H1 (cell line): ENCODE results near the gene ALG5. TPM values are rescaled to one million over a fixed set of nuclear protein-coding genes. Genes with fewer than 3 reads are reported as not detected.

Source experiments
- CTCF ChIA-PET: fragments of 300-600 bp; sonication (Branson Sonifier 250); formaldehyde crosslinking; loops from one replicate; lab custom pipeline; 2021; ENCODE audit not compliant: partially characterized antibody; lab: Charles Lee
- POLR2A ChIA-PET: fragments of 300-600 bp; sonication (Branson Sonifier 250); formaldehyde crosslinking; loops from one replicate; lab custom pipeline; 2021; ENCODE audit warnings: inconsistent platforms; ENCODE audit not compliant: partially characterized antibody; lab: Charles Lee
- DNase-seq, 2 experiments: peaks; one replicate each; pipeline versions ENCODE4 v3.0.0 to v3.0.0-alpha.2; 2010 to 2022; ENCODE audit warnings: low spot score in 2 of 2, low read depth in 1 of 2, mixed read lengths in 1 of 2
- FAIRE-seq: peaks from 2 replicates; lab custom pipeline; 2011; peaks lifted over from hg19 to GRCh38; lab: Jason Lieb, UNC
- H2AFZ ChIP-seq: 2 replicates; pipeline ENCODE4 v1.8.1; 2012; ENCODE audit warnings: low read length, inconsistent platforms
- H2AK5ac ChIP-seq: 2 replicates; pipeline ENCODE4 v1.6.1; 2013; ENCODE audit warnings: low read depth, low read length
- H2BK120ac ChIP-seq: replicated peaks from 2 replicates; pipeline ENCODE3; 2013; ENCODE audit warnings: low read depth, low read length, inconsistent platforms
- H2BK12ac ChIP-seq: 2 replicates; pipeline ENCODE4 v1.6.1; 2013; ENCODE audit warnings: low read depth, low read length
- H2BK15ac ChIP-seq: 2 replicates; pipeline ENCODE4 v1.6.1; 2013; ENCODE audit warnings: low read length
- H2BK20ac ChIP-seq: 2 replicates; pipeline ENCODE4 v1.6.1; 2013; ENCODE audit warnings: low read length
- H2BK5ac ChIP-seq: 2 replicates; pipeline ENCODE4 v1.6.1; 2013; ENCODE audit warnings: low read depth, low read length
- H3K14ac ChIP-seq: 2 replicates; pipeline ENCODE4 v1.6.1; 2013; ENCODE audit warnings: inconsistent platforms; ENCODE audit not compliant: insufficient read length
- H3K18ac ChIP-seq: 2 replicates; pipeline ENCODE4 v1.6.1; 2013; ENCODE audit warnings: low read length; ENCODE audit errors: extremely low read depth
- H3K23ac ChIP-seq: 2 replicates; pipeline ENCODE4 v1.6.1; 2013; ENCODE audit warnings: inconsistent platforms; ENCODE audit not compliant: insufficient read length
- H3K23me2 ChIP-seq: 2 replicates; pipeline ENCODE4 v1.6.1; 2013; ENCODE audit warnings: low read depth, low read length
- H3K27ac ChIP-seq: 2 replicates; pipeline ENCODE4 v1.6.1; 2011; ENCODE audit warnings: low read depth, low read length, inconsistent platforms
- H3K27me3 ChIP-seq, 4 experiments: replicated peaks in 1 of 4; 1 replicate in 1 of 4; 2 replicates in 3 of 4; pipeline versions ENCODE4 v1.6.1 to v1.8.1; 2011 to 2013; ENCODE audit warnings: low read length in 3 of 4, mild to moderate bottlenecking in 3 of 4, inconsistent platforms in 2 of 4, mixed read lengths in 2 of 4, moderate library complexity in 1 of 4; ENCODE audit not compliant: control insufficient read depth in 3 of 4, insufficient read depth in 3 of 4; ENCODE audit errors: extremely low read depth in 1 of 4
- H3K36me3 ChIP-seq, 4 experiments: 2 replicates each; pipeline versions ENCODE4 v1.6.1 to v1.8.1; 2011 to 2013; ENCODE audit warnings: mild to moderate bottlenecking in 4 of 4, low read length in 3 of 4, moderate library complexity in 2 of 4, control low read depth in 1 of 4, inconsistent platforms in 1 of 4; ENCODE audit not compliant: insufficient read depth in 4 of 4, control insufficient read depth in 2 of 4
- H3K4ac ChIP-seq: replicated peaks from 2 replicates; pipeline ENCODE3; 2013; ENCODE audit warnings: low read length, low read depth, mixed read lengths, inconsistent platforms; ENCODE audit not compliant: insufficient read length
- H3K4me1 ChIP-seq, 4 experiments: replicated peaks in 1 of 4; 1 replicate in 1 of 4; 2 replicates in 3 of 4; pipeline versions ENCODE4 v1.6.1 to v1.8.1; 2011 to 2013; ENCODE audit warnings: low read length in 3 of 4, inconsistent platforms in 2 of 4, mixed read lengths in 1 of 4; ENCODE audit not compliant: insufficient read depth in 4 of 4, control insufficient read depth in 3 of 4
- H3K4me2 ChIP-seq, 2 experiments: 2 replicates each; pipeline versions ENCODE4 v1.6.1 to v1.8.1; 2011 to 2013; ENCODE audit warnings: low read depth in 2 of 2, low read length in 2 of 2, control low read depth in 1 of 2, inconsistent platforms in 1 of 2, mild to moderate bottlenecking in 1 of 2; ENCODE audit not compliant: insufficient read depth in 1 of 2
- H3K4me3 ChIP-seq, 4 experiments: fragments of 200-600, 300-600 bp in 1 of 4; sonication (generic), shearing (Covaris generic), sonication (Bioruptor Twin) in 1 of 4; 2 replicates each; pipeline versions ENCODE4 v1.5.1 to v1.8.1; 2011 to 2016; ENCODE audit warnings: low read length in 4 of 4, low read depth in 3 of 4, control low read depth in 2 of 4, inconsistent platforms in 2 of 4, mild to moderate bottlenecking in 2 of 4, mixed read lengths in 1 of 4, moderate library complexity in 1 of 4; ENCODE audit not compliant: insufficient read depth in 2 of 4; ENCODE audit errors: extremely low read depth in 1 of 4
- H3K56ac ChIP-seq: replicated peaks from 2 replicates; pipeline ENCODE3; 2013; ENCODE audit warnings: low read depth, mild to moderate bottlenecking, mixed read lengths, low read length, inconsistent platforms; ENCODE audit not compliant: insufficient read length
- H3K79me1 ChIP-seq: 2 replicates; pipeline ENCODE4 v1.6.1; 2013; ENCODE audit warnings: low read depth, low read length, control low read depth
- H3K79me2 ChIP-seq, 2 experiments: 2 replicates each; pipeline versions ENCODE4 v1.6.1 to v1.8.1; 2012 to 2013; ENCODE audit warnings: low read length in 2 of 2, mild to moderate bottlenecking in 2 of 2, inconsistent platforms in 1 of 2; ENCODE audit not compliant: insufficient read depth in 2 of 2, control insufficient read depth in 1 of 2
- H3K9ac ChIP-seq, 4 experiments: replicated peaks in 1 of 4; 1 replicate in 1 of 4; 2 replicates in 3 of 4; pipeline versions ENCODE4 v1.6.1 to v1.8.1; 2011 to 2013; ENCODE audit warnings: low read depth in 3 of 4, low read length in 3 of 4, control low read depth in 2 of 4, mild to moderate bottlenecking in 2 of 4, moderate library complexity in 2 of 4, inconsistent platforms in 1 of 4; ENCODE audit errors: extremely low read depth in 1 of 4
- H3K9me3 ChIP-seq, 2 experiments: 2 replicates each; pipeline versions ENCODE4 v1.6.1 to v1.8.1; 2012 to 2013; ENCODE audit warnings: mild to moderate bottlenecking in 2 of 2, moderate library complexity in 2 of 2, control low read depth in 1 of 2, inconsistent platforms in 1 of 2, low read depth in 1 of 2, low read length in 1 of 2, mixed read lengths in 1 of 2; ENCODE audit not compliant: insufficient read depth in 2 of 2
- H4K20me1 ChIP-seq, 2 experiments: replicated peaks in 1 of 2; 2 replicates each; pipeline versions ENCODE3 to v1.8.1; 2011 to 2013; ENCODE audit warnings: inconsistent platforms in 2 of 2, low read length in 2 of 2, mild to moderate bottlenecking in 1 of 2; ENCODE audit not compliant: insufficient read depth in 2 of 2, control insufficient read depth in 1 of 2
- H4K5ac ChIP-seq: 2 replicates; pipeline ENCODE4 v1.6.1; 2013; ENCODE audit warnings: low read length, low read depth, mixed read lengths, inconsistent platforms; ENCODE audit not compliant: insufficient read length
- H4K8ac ChIP-seq: 2 replicates; pipeline ENCODE4 v1.8.0; 2013; ENCODE audit warnings: mild to moderate bottlenecking, moderate library complexity, low read length, inconsistent platforms; ENCODE audit not compliant: insufficient read depth; ENCODE audit errors: extremely low read depth
- H4K91ac ChIP-seq: replicated peaks from 2 replicates; pipeline ENCODE3; 2013; ENCODE audit warnings: low read length, mixed read lengths, inconsistent platforms; ENCODE audit not compliant: insufficient read length
- EP300 ChIP-seq, 2 experiments: IDR thresholded peaks; 1 replicate in 1 of 2; 2 replicates in 1 of 2; pipeline ENCODE4 v1.6.1; 2011 to 2012; ENCODE audit warnings: low read depth in 2 of 2, low read length in 2 of 2, mild to moderate bottlenecking in 2 of 2, borderline replicate concordance in 1 of 2, inconsistent platforms in 1 of 2, moderate library complexity in 1 of 2
- polyA plus RNA-seq, 7 experiments: library from polyadenylated mRNA; depleted of rRNA in 3 of 7; stranded (reverse) in 5 of 7; unstranded in 2 of 7; fragments of >200 nt in 5 of 7; fragments of 200-250 nt in 2 of 7; gene quantifications; 1 replicate in 5 of 7; 2 replicates in 1 of 7; 4 replicates in 1 of 7; pipeline versions ENCODE4 v1.2.1 to v1.2.3, GENCODE V29; 2011 to 2013; ENCODE audit warnings: missing spikeins in 2 of 7, mixed read lengths in 2 of 7
- total RNA-seq: library from RNA; stranded (reverse); fragmentation: NEBNext Ultra II Directional; extraction: Animal tissue kit (Norgen Biotek cat#: 25700); gene quantifications from 2 replicates; pipeline ENCODE4 v1.2.1, GENCODE V29; 2021

ALG5 gene
- total and polyA plus RNA-seq, 2 of the 8 experiments (the other 6 are each of a cell fraction or from before 2014, with no cell fraction given): 15.0 to 24.3 TPM

- H2AFZ ChIP-seq: no peak overlapping the region
- CTCF ChIA-PET: interaction anchor here (0.6 kb wide), 1 partner anchor 117 kb away, joined by 3 read pairs; no protein-coding TSS in a partner anchor
- H4K8ac ChIP-seq: no peak overlapping the region
- no peak for DNase-seq
- no peaks in the 10 kb centered on the region for H3K4me1 ChIP-seq
- no peak overlapping the region for H3K4me3 ChIP-seq
- H3K9me3 ChIP-seq: no peaks in the 10 kb centered on the region
- no peak overlapping the region for H2BK12ac ChIP-seq
- H3K4ac ChIP-seq: no peak overlapping the region
- no peak overlapping the region for H3K27ac ChIP-seq
- H2BK20ac ChIP-seq: no peak overlapping the region
- no peak overlapping the region for H3K18ac ChIP-seq
- H3K79me1 ChIP-seq: no peaks in the 10 kb centered on the region
- no peaks in the 10 kb centered on the region for H3K79me2 ChIP-seq
- POLR2A ChIA-PET: no interaction called here
- FAIRE-seq: no peak
- no peak overlapping the region for H3K9ac ChIP-seq
- H2AK5ac ChIP-seq: no peak overlapping the region
- H4K91ac ChIP-seq: no peak overlapping the region
- H3K14ac ChIP-seq: no peak overlapping the region
- H2BK5ac ChIP-seq: no peak overlapping the region
- H2BK120ac ChIP-seq: no peak overlapping the region
- no peak overlapping the region for H4K5ac ChIP-seq
- TF ChIP-seq EP300 (IDR thresholded peaks at IDR 0.05; ENCODE audit: borderline replicate concordance in 1 of 2, low read depth in 2 of 2, low read length in 2 of 2): no peak
- H2BK15ac ChIP-seq: no peak overlapping the region
- no peak overlapping the region for H3K56ac ChIP-seq
- H3K23me2 ChIP-seq: no peaks in the 10 kb centered on the region
- peaks cover 0 to 3% of the 10 kb centered on the region in 2 experiments for H4K20me1 ChIP-seq
- H3K4me2 ChIP-seq: no peak overlapping the region
- H3K27me3 ChIP-seq: no peaks in the 10 kb centered on the region
- peaks cover 2 to 82% (median 47%) of the 10 kb centered on the region in 4 experiments; a peak in 7 of 8 replicates for H3K36me3 ChIP-seq
- H3K23ac ChIP-seq: no peak overlapping the region
Observed at GRCh38 chr13:37040789-37041188, 41.6 kb upstream of the ALG5 start.
